Heart left ventricle (tissue), 16 donors: ENCODE measurements around the gene TGFBR3. TPM values are rescaled to one million over a fixed set of nuclear protein-coding genes. Genes with fewer than 3 reads are reported as not detected.

ENCODE experiments used
- ATAC-seq, 4 donors: fragments of 200-7000 bp; cut with Tn5 transposase; one replicate each; pipeline ENCODE4 v1.9.1; 2020 to 2022; ENCODE audit warnings: moderate library complexity in 4 of 4, mild to moderate bottlenecking in 3 of 4, moderate number of reproducible peaks in 1 of 4
- DNase-seq, 5 donors: peaks; one replicate each; pipeline ENCODE4 v3.0.0-alpha.2; 2020
- H3K27ac ChIP-seq, 12 donors: fragments of 200-600 bp; sonication (generic) in 4 of 12; one replicate each; pipeline versions ENCODE4 v1.5.0 to v1.8.0; 2016 to 2022; ENCODE audit warnings: mild to moderate bottlenecking in 2 of 12
- H3K27me3 ChIP-seq, 9 donors: fragments of 200-600 bp; sonication (generic) in 2 of 9; one replicate each; pipeline versions ENCODE4 v1.5.1 to v1.8.0; 2016 to 2022; ENCODE audit warnings: mild to moderate bottlenecking in 3 of 9
- H3K36me3 ChIP-seq, 9 donors: fragments of 200-600 bp; sonication (generic) in 2 of 9; one replicate each; pipeline versions ENCODE4 v1.5.0 to v1.8.0; 2018 to 2022; ENCODE audit warnings: mild to moderate bottlenecking in 2 of 9
- H3K4me1 ChIP-seq, 12 donors: fragments of 200-600 bp; sonication (generic) in 4 of 12; one replicate each; pipeline versions ENCODE4 v1.5.0 to v1.8.0; 2016 to 2022; ENCODE audit warnings: mild to moderate bottlenecking in 3 of 12
- H3K4me3 ChIP-seq, 12 donors: fragments of 200-600 bp; sonication (generic) in 4 of 12; one replicate each; pipeline versions ENCODE4 v1.5.0 to v1.8.0; 2017 to 2022; ENCODE audit warnings: mild to moderate bottlenecking in 9 of 12, moderate library complexity in 4 of 12
- H3K9me3 ChIP-seq, 12 donors: fragments of 200-600 bp; sonication (generic) in 4 of 12; one replicate each; pipeline versions ENCODE4 v1.5.0 to v1.8.0; 2016 to 2022; ENCODE audit warnings: mild to moderate bottlenecking in 1 of 12
- CTCF ChIP-seq, 12 donors: fragments of 200-600 bp; sonication (generic) in 4 of 12; IDR thresholded peaks; one replicate each; pipeline versions ENCODE4 v1.5.0 to v1.8.0; 2018 to 2022; ENCODE audit warnings: antibody characterized with exemption in 12 of 12, mild to moderate bottlenecking in 5 of 12
- POLR2A ChIP-seq, 2 donors: fragments of 450-650 bp; IDR thresholded peaks; one replicate each; pipeline ENCODE4 v1.6.1; 2017; ENCODE audit warnings: antibody characterized with exemption in 2 of 2, mild to moderate bottlenecking in 2 of 2, moderate library complexity in 2 of 2
- WGBS, 4 donors: extraction: QIAGEN DNeasy Blood & Tissue Kit in 2 of 4; methylation state at CpG; one replicate each; pipeline versions ENCODE4 v1.1.5 to v1.1.7; 2013 to 2018; 5-methylcytosine and 5-hydroxymethylcytosine counted together
- intact Hi-C, 10 donors: fragments of 100-400 bp; cut with DNase I; formaldehyde crosslinking; loops; one replicate each; pipeline versions ENCODE4 v1.11.1 to v1.14.2; 2022
- polyA plus RNA-seq, 2 donors: library from polyadenylated mRNA; stranded (reverse); fragments of 200-250 nt; gene quantifications; one replicate each; pipeline ENCODE4 v1.2.3, GENCODE V29; 2013
- total RNA-seq, 9 donors: library from RNA; depleted of rRNA in 2 of 9; stranded (reverse); fragments of >200 nt in 2 of 9; fragmentation: NEBNext Ultra II Directional in 3 of 9; extraction: Animal tissue kit (Norgen Biotek cat#: 25700) in 3 of 9; gene quantifications; one replicate each; pipeline versions ENCODE4 v1.1.0 to v1.2.4, GENCODE V29; 2016 to 2023
- donor health status: ischemic (EF 13 %, LVEDD 7.1; RV severe dilation, severe dysfunction).
- donor health status: healthy with polysubstance abuse.
- donor health status: DM: no; HTN: yes; CAD: no.
- donor health status: DM: no; HTN: no; CAD: no.
- donor health status: ischemic (EF 25% LVEDD 6.9; RV normal size, moderate dysfunction).
- donor health status: ischemic (EF 25% LVEDD 5.7; RV mildly dilated, moderate dysfunction).
- donor health status: healthy.
- donor health status: DM: yes; HTN: yes; CAD: no.
- donor health status: ischemic (EF 35%, LVEDD 5.7; RV mildly dilated, moderate dysfunction).
- donor health status: nonischemic (EF 11% LVEDD 7.7; RV severe dilation, severe dysfunction).
- donor health status: DM: yes; HTN: yes; CAD: no.
- donor health status: PGD.
- donor health status: ischemic (EF 29% LVEDD 5.4; RV normal size, mild dysfunction).
- donor health status: nonischemic (EF 23%, LVEDD 6.1; RV moderate dilation, normal function).

The TGFBR3 gene
- total and polyA plus RNA-seq, 11 donors: 6.9 to 51.8 (median 22.7) TPM

DNA sequence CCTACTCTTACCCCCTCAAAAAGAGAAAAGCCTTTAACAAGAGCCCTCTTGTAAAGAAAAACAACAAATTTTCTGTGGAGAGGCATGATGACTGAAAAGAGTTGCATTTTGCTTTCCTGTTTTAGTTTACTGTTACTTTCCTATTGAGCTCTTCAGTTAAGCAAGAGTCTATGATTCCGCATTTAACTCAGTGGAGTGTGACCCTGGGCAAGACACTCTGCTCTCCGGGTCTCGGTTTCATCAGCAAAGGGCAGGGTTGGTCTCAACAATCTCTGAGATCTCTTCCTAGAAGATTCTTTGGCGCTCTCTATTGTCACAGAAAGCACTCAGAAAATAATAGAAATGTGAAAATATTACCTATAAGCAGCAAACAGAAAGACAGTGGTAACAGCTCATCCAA lies 175.7 kb downstream of the TGFBR3 start:
- peaks cover 0 to 75% (median 20%) of the 10 kb centered on the region in 9 donors for H3K36me3 ChIP-seq
- H3K27ac ChIP-seq: peak overlapping the region in 4 of 12 donors; percentile 5 to 87 (median 84)
- intact Hi-C loops: loop anchor here in 3 of 10 donors (5.0 to 10.0 kb wide), 2 partner anchors 42 to 175 kb away; partner anchors contain the start of gene TGFBR3 (in 2 of the 3)
- ATAC-seq: no peak
- H3K4me1 ChIP-seq: peaks cover 0 to 70% (median 27%) of the 10 kb centered on the region in 12 donors
- no peak for DNase-seq
- H3K27me3 ChIP-seq: no peaks in the 10 kb centered on the region
- peak overlapping the region in 2 of 12 donors; percentile 25 to 29 for H3K4me3 ChIP-seq
- H3K9me3 ChIP-seq: no peaks in the 10 kb centered on the region
- 65 to 82% (median 73%) methylated on average over 4 of the region's 4 CpGs for WGBS, 4 donors
- TF ChIP-seq POLR2A (IDR thresholded peaks at IDR 0.05) (no peak), CTCF (IDR thresholded peaks at IDR 0.05) (no peak)

GRCh38 chr1:91708691-91709090 lies 177.3 kb downstream of the TGFBR3 start:
- intact Hi-C loops: loop anchor here in 4 of 10 donors (5.0 to 10.0 kb wide), 5 partner anchors 104 to 194 kb away; no protein-coding TSS in a partner anchor
- no peak for DNase-seq
- H3K27ac ChIP-seq: peak overlapping the region in 4 of 12 donors; percentile 63 to 85 (median 70)
- H3K27me3 ChIP-seq: no peaks in the 10 kb centered on the region
- ATAC-seq: no peak
- H3K4me1 ChIP-seq: peaks cover 0 to 62% (median 27%) of the 10 kb centered on the region in 12 donors
- WGBS, 4 donors: 70 to 90% (median 85%) methylated on average over 1 to 5 of the region's 5 CpGs
- peaks cover 0 to 65% (median 13%) of the 10 kb centered on the region in 9 donors for H3K36me3 ChIP-seq
- H3K9me3 ChIP-seq: no peaks in the 10 kb centered on the region
- H3K4me3 ChIP-seq: no peak overlapping the region
- TF ChIP-seq CTCF (IDR thresholded peaks at IDR 0.05) (no peak), POLR2A (IDR thresholded peaks at IDR 0.05) (no peak)

GRCh38 chr1:91707890-91708218 lies 178.1 kb downstream of the TGFBR3 start:
- WGBS, 4 donors: 52 to 60% (median 54%) methylated on average over 1 of the region's 1 CpG
- Histone ChIP-seq H3K27ac (peak overlapping the region; percentile 16 to 85 (median 64)), H3K4me3 (no peak overlapping the region), H3K36me3 (peaks cover 0 to 66% (median 13%) of the 10 kb centered on the region in 9 donors), H3K4me1 (peaks cover 0 to 54% (median 19%) of the 10 kb centered on the region in 12 donors), H3K9me3 (no peaks in the 10 kb centered on the region), H3K27me3 (no peaks in the 10 kb centered on the region)
- ATAC-seq (no peak), DNase-seq (no peak)
- no peak for TF ChIP-seq POLR2A (IDR thresholded peaks at IDR 0.05)
- TF ChIP-seq CTCF (IDR thresholded peaks at IDR 0.05): no peak
- intact Hi-C loops: loop anchor here in 5 of 10 donors (1.0 to 10.0 kb wide), 8 partner anchors 103 to 193 kb away; no protein-coding TSS in a partner anchor

DNA sequence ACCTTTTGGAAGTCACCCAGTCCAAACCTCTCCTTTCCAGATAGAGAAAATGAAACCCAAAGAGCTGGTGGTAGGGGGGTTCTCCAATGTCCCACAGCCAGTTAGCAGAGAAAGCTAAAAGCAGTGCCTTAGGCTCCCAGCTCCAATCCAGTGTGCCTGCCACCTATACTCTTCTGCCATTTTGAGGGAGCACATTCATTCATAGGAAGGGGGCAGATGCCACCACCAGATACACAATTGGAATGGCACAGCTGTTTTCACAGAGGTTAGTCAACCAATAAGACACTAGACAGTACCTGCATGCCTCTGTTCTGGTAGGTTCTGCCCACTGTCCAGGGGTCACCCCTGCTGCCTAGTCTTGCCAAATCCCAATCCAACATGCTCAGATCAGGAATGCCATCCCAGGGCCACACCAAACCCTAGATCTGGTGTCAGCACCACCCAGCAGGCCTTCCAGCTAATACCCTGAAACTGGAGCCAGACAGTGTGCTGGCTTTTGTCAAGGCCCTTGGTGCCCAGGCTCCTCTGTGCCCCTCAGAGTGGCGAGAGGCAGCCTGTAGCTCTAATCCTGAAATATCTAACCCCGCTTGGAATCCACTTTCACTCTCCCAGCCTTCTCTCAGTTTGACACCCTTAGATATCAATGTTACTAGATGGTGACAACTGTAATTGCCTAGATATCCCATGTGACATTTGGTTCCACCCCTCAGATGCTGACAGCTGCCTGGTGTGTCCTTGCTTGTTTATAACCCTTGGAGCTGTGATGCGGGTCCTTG lies 178.6 kb downstream of the TGFBR3 start:
- 51 to 60% (median 57%) methylated on average over 3 of the region's 3 CpGs for WGBS, 4 donors
- peaks cover 0 to 66% (median 13%) of the 10 kb centered on the region in 9 donors for H3K36me3 ChIP-seq
- H3K27ac ChIP-seq: peak overlapping the region; percentile 44 to 85 (median 64)
- no peak for TF ChIP-seq POLR2A (IDR thresholded peaks at IDR 0.05)
- TF ChIP-seq CTCF (IDR thresholded peaks at IDR 0.05): no peak
- H3K4me1 ChIP-seq: peaks cover 0 to 48% (median 14%) of the 10 kb centered on the region in 12 donors
- H3K27me3 ChIP-seq: no peaks in the 10 kb centered on the region
- ATAC-seq: peak; percentile 83 to 92 (median 88)
- no peak overlapping the region for H3K4me3 ChIP-seq
- intact Hi-C loops: loop anchor here in 5 of 10 donors (1.0 to 10.0 kb wide), 8 partner anchors 103 to 193 kb away; no protein-coding TSS in a partner anchor
- no peaks in the 10 kb centered on the region for H3K9me3 ChIP-seq
- peak; percentile 49 to 79 (median 65) for DNase-seq
